IMR-90 (cell line): ENCODE measurements around the gene DDX19B. TPM values are rescaled to one million over a fixed set of nuclear protein-coding genes. Genes with fewer than 3 reads are reported as not detected.
"Not testable (repeated sequence)": the region's sequence is repeated elsewhere in the genome, so short reads cannot be mapped to it uniquely, and the experiment has no call there.

Experiments
- ATAC-seq: fragments of 200-7000 bp; cut with Tn5 transposase; 2 replicates; pipeline ENCODE4 v1.9.1; 2020; ENCODE audit warnings: low read depth, mild to moderate bottlenecking, moderate library complexity
- BruUV-seq: library from RNA; stranded (reverse); fragments of 400-500 nt; replicated peaks from 2 replicates; lab custom pipeline; 2021; lab: Mats Ljungman, UMichigan
- CTCF ChIA-PET: fragments of 300-600 bp; formaldehyde crosslinking; extraction: SDS; loops from one replicate; lab custom pipeline; 2021; ENCODE audit warnings: antibody characterized with exemption; lab: Yijun Ruan, JAX
- POLR2A ChIA-PET: fragments of 300-600 bp; sonication (Branson Sonifier 250); formaldehyde crosslinking; loops from one replicate; lab custom pipeline; 2022; ENCODE audit warnings: antibody characterized with exemption; ENCODE audit not compliant: unreplicated experiment; lab: Charles Lee
- DNase-seq: peaks from one replicate; pipeline ENCODE4 v3.0.0; 2013
- H2AFZ ChIP-seq: replicated peaks from 2 replicates; pipeline ENCODE3; 2013; ENCODE audit warnings: low read length, mild to moderate bottlenecking; ENCODE audit not compliant: poor library complexity
- H2AK5ac ChIP-seq: 2 replicates; pipeline ENCODE4 v1.6.1; 2013; ENCODE audit warnings: low read depth, low read length, inconsistent platforms
- H2AK9ac ChIP-seq: replicated peaks from 2 replicates; pipeline ENCODE3; 2013; ENCODE audit warnings: mild to moderate bottlenecking, low read depth, low read length, moderate library complexity; ENCODE audit not compliant: poor library complexity
- H2BK120ac ChIP-seq: 2 replicates; pipeline ENCODE4 v1.6.1; 2013; ENCODE audit warnings: low read depth, low read length, inconsistent platforms
- H2BK15ac ChIP-seq: 3 replicates; pipeline ENCODE4 v1.6.1; 2013; ENCODE audit warnings: low read depth, low read length, inconsistent platforms
- H2BK20ac ChIP-seq: 2 replicates; pipeline ENCODE4 v1.6.1; 2013; ENCODE audit warnings: low read depth, mild to moderate bottlenecking, inconsistent platforms, low read length, moderate library complexity
- H2BK5ac ChIP-seq: 2 replicates; pipeline ENCODE4 v1.6.1; 2013; ENCODE audit warnings: mild to moderate bottlenecking, low read depth, low read length, inconsistent platforms; ENCODE audit not compliant: poor library complexity, severe bottlenecking
- H3K14ac ChIP-seq: replicated peaks from 2 replicates; pipeline ENCODE4 v1.6.1; 2013; ENCODE audit warnings: low read depth, low read length, inconsistent platforms
- H3K18ac ChIP-seq: 2 replicates; pipeline ENCODE4 v1.6.1; 2013; ENCODE audit warnings: low read depth, low read length, control low read depth
- H3K23ac ChIP-seq: 2 replicates; pipeline ENCODE4 v1.6.1; 2013; ENCODE audit warnings: low read depth, low read length, inconsistent platforms
- H3K27ac ChIP-seq: 2 replicates; pipeline ENCODE4 v1.5.1; 2013; ENCODE audit warnings: mild to moderate bottlenecking, control low read depth, low read length; ENCODE audit not compliant: insufficient read depth
- H3K27me3 ChIP-seq: 2 replicates; pipeline ENCODE4 v1.6.1; 2013; ENCODE audit warnings: low read length; ENCODE audit not compliant: control insufficient read depth, insufficient read depth
- H3K36me3 ChIP-seq: 2 replicates; pipeline ENCODE4 v1.6.1; 2013; ENCODE audit warnings: low read length, mixed read lengths; ENCODE audit not compliant: control insufficient read depth, insufficient read depth
- H3K4ac ChIP-seq: 2 replicates; pipeline ENCODE4 v1.6.1; 2013; ENCODE audit warnings: low read depth, low read length, inconsistent platforms
- H3K4me1 ChIP-seq: 2 replicates; pipeline ENCODE4 v1.6.1; 2013; ENCODE audit warnings: low read length, mixed read lengths; ENCODE audit not compliant: control insufficient read depth, insufficient read depth
- H3K4me2 ChIP-seq: 2 replicates; pipeline ENCODE4 v1.6.1; 2013; ENCODE audit warnings: low read depth, mild to moderate bottlenecking, control low read depth, low read length, moderate library complexity
- H3K4me3 ChIP-seq: 2 replicates; pipeline ENCODE4 v1.5.1; 2013; ENCODE audit warnings: low read depth, mild to moderate bottlenecking, control low read depth, low read length, moderate library complexity; ENCODE audit not compliant: insufficient read depth
- H3K56ac ChIP-seq: 2 replicates; pipeline ENCODE4 v1.6.1; 2013; ENCODE audit warnings: low read length, inconsistent platforms; ENCODE audit not compliant: insufficient read depth; ENCODE audit errors: extremely low read depth
- H3K79me1 ChIP-seq, 2 experiments: 2 replicates each; pipeline ENCODE4 v1.6.1; 2013; ENCODE audit warnings: low read length in 2 of 2, inconsistent platforms in 1 of 2, low read depth in 1 of 2
- H3K9ac ChIP-seq: 2 replicates; pipeline ENCODE4 v1.6.1; 2013; ENCODE audit warnings: low read depth, low read length, control low read depth
- H3K9me1 ChIP-seq: 2 replicates; pipeline ENCODE4 v1.6.1; 2013; ENCODE audit warnings: low read length, inconsistent platforms; ENCODE audit not compliant: insufficient read depth
- H3K9me3 ChIP-seq: 2 replicates; pipeline ENCODE4 v1.6.1; 2013; ENCODE audit warnings: low read length; ENCODE audit not compliant: control insufficient read depth, insufficient read depth
- H4K20me1 ChIP-seq: 2 replicates; pipeline ENCODE4 v1.6.1; 2013; ENCODE audit warnings: low read length, inconsistent platforms; ENCODE audit not compliant: insufficient read depth
- H4K5ac ChIP-seq: 2 replicates; pipeline ENCODE4 v1.6.1; 2013; ENCODE audit warnings: mild to moderate bottlenecking, low read depth, low read length, control low read depth
- H4K8ac ChIP-seq, 2 experiments: 2 replicates each; pipeline ENCODE4 v1.6.1; 2013; ENCODE audit warnings: low read depth in 2 of 2, low read length in 2 of 2, control low read depth in 1 of 2, inconsistent platforms in 1 of 2
- H4K91ac ChIP-seq: 2 replicates; pipeline ENCODE4 v1.6.1; 2013; ENCODE audit warnings: low read depth, low read length, inconsistent platforms; ENCODE audit not compliant: insufficient read depth
- MXI1 ChIP-seq: IDR thresholded peaks from 2 replicates; pipeline ENCODE4 v1.6.1; 2012; ENCODE audit warnings: low read depth, mild to moderate bottlenecking, low read length, moderate library complexity, borderline replicate concordance
- RCOR1 ChIP-seq: IDR thresholded peaks from 2 replicates; pipeline ENCODE4 v1.6.1; 2012; ENCODE audit warnings: mild to moderate bottlenecking, low read length, improper control_type of control experiment; ENCODE audit not compliant: insufficient replicate concordance
- WGBS, 2 experiments: methylation state at CpG; one replicate each; pipeline versions ENCODE4 v1.1.5 to v1.1.7; 2013; ENCODE audit warnings: missing lambda C conversion rate in 2 of 2; ENCODE audit not compliant: insufficient read length in 1 of 2; ENCODE audit errors: extremely low coverage in 2 of 2; 5-methylcytosine and 5-hydroxymethylcytosine counted together
- dilution Hi-C: fragments of 300-500 bp; cut with HindIII; formaldehyde crosslinking; loops from one replicate; pipeline ENCODE4 v1.14.3; 2018; ENCODE audit warnings: low sequenced_read_pairs; ENCODE audit not compliant: unreplicated experiment
- in situ Hi-C: fragments of 300-500 bp; cut with MboI; formaldehyde crosslinking; loops from 3 replicates; pipeline ENCODE4 v1.14.3; 2019; ENCODE audit warnings: low sequenced_read_pairs, inconsistent platforms, mixed read lengths
- intact Hi-C: fragments of 100-400 bp; cut with micrococcal nuclease; formaldehyde crosslinking; loops from 2 replicates; pipeline ENCODE4 v1.10.0; 2022
- polyA plus RNA-seq, 3 experiments: library from polyadenylated mRNA; depleted of rRNA; stranded (reverse); fragments of >200 nt; gene quantifications; 2 replicates each; pipeline ENCODE4 v1.2.3, GENCODE V29; 2012; ENCODE audit warnings: low replicate concordance in 1 of 3
- total RNA-seq: library from RNA; depleted of rRNA; stranded (reverse); fragments of >200 nt; gene quantifications from 2 replicates; pipeline ENCODE4 v1.2.3, GENCODE V29; 2012

The DDX19B gene
- total and polyA plus RNA-seq, 2 of the 4 experiments (the other 2 are of a cell fraction), result 33.3 to 41.0 TPM

DNA sequence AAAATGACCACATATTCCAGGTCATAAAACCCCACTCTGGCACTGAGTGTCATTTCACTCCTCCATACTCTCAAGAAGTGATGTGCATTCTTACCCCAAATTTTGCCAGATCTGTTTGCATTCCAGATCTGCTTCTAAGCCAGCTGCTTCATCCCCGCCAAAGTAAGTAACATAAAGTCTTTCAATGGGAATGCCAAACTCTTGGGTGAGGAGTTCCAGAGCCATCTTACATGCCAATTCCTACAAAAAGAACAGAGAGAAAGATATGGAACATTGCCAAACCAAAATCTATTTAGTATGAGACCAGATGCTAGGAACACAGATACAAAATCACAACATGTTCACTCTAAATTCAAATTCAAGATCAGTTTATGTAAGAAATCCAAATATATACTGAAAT is 22.6 kb upstream of the DDX19B start:
- no TSS peak for BruUV-seq
- no peak overlapping the region for H2AK9ac ChIP-seq
- peaks cover 25 to 56% of the 10 kb centered on the region in 2 experiments for H3K79me1 ChIP-seq
- ChIA-PET POLR2A (no interaction called here), CTCF (no interaction called here)
- no peak overlapping the region for H3K23ac ChIP-seq
- no peak overlapping the region for H4K5ac ChIP-seq
- peaks cover 68% of the 10 kb centered on the region for H3K36me3 ChIP-seq
- WGBS, 2 experiments, result no CpG with 5 or more reads among the region's 1 CpG
- no peak overlapping the region for H2AK5ac ChIP-seq
- DNase-seq, result no peak
- ATAC-seq, result no peak
- intact Hi-C loops (no loop called here), dilution Hi-C loops (no loop called here), in situ Hi-C loops (no loop called here)
- H2BK120ac ChIP-seq, result no peak overlapping the region
- no peak overlapping the region for H3K4me2 ChIP-seq
- H3K56ac ChIP-seq, result no peak overlapping the region
- H3K9me3 ChIP-seq, result no peaks in the 10 kb centered on the region
- H2BK15ac ChIP-seq, result no peak overlapping the region
- H3K14ac ChIP-seq, result no peak overlapping the region
- peaks cover 37% of the 10 kb centered on the region for H4K20me1 ChIP-seq
- no peak overlapping the region for H3K27ac ChIP-seq
- TF ChIP-seq RCOR1, result no peak
- no peak for TF ChIP-seq MXI1
- no peak overlapping the region for H3K4ac ChIP-seq
- H2BK5ac ChIP-seq, result no peak overlapping the region
- no peaks in the 10 kb centered on the region for H3K27me3 ChIP-seq
- H3K18ac ChIP-seq, result no peak overlapping the region
- H2AFZ ChIP-seq, result no peak overlapping the region
- H2BK20ac ChIP-seq, result no peak overlapping the region
- H4K91ac ChIP-seq, result no peak overlapping the region
- no peaks in the 10 kb centered on the region; the same call in 1 of the 2 replicates for H3K9me1 ChIP-seq
- H3K4me3 ChIP-seq, result no peak overlapping the region
- H3K9ac ChIP-seq, result no peak overlapping the region
- no peaks in the 10 kb centered on the region for H3K4me1 ChIP-seq
- H4K8ac ChIP-seq, result no peak overlapping the region

DNA sequence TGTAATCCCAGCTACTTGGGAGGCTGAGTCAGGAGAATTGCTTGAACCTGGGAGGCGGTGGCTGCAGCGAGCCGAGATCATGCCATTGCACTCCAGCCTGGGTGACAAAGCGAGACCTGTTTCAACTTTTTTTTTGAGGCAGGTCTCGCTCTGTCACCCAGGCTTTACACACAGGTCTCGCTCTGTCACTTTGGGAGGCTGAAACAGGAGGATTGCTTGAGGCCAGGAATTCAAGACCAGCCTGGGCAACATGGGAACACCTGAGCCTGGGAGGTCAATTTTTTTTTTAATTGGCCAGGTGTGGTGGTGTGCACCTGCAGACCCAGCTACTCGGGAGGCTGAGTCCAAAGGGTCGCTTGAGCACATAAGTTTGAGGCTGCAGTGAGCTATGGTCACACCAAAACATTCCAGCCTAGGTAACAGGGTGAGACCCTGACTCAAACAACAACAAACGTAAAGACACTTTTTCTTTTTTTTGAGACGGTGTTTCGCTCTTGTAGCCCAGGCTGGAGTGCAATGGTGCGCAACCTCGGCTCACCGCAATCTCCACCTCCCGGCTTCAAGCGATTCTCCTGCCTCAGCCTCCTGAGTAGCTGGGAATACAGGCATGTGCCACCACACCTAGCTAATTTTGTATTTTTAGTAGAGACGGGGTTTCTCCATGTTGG is 11.5 kb upstream of the DDX19B start:
- H2AK9ac ChIP-seq, H2BK15ac ChIP-seq, H2AFZ ChIP-seq, POLR2A ChIA-PET, H2BK20ac ChIP-seq, BruUV-seq, H3K18ac ChIP-seq, ATAC-seq, H3K4me1 ChIP-seq, in situ Hi-C loops, H4K91ac ChIP-seq, H3K4me2 ChIP-seq, H3K4ac ChIP-seq, H4K8ac ChIP-seq, H3K9ac ChIP-seq, H3K9me3 ChIP-seq, H4K5ac ChIP-seq, H3K23ac ChIP-seq, H3K4me3 ChIP-seq, DNase-seq, H3K27ac ChIP-seq, H2BK120ac ChIP-seq, H3K56ac ChIP-seq, H2BK5ac ChIP-seq, dilution Hi-C loops, H2AK5ac ChIP-seq, intact Hi-C loops, H3K27me3 ChIP-seq, CTCF ChIA-PET: not testable (repeated sequence)
- WGBS, 2 experiments, result 100% methylated on average over 7 of the region's 17 CpGs; no CpG with 5 or more reads in 1 of the 2 experiments
- Histone ChIP-seq H3K9me1 (peaks cover 11% of the 10 kb centered on the region; the same call in 1 of the 2 replicates), H3K14ac (0 out of 2 replicates have a peak overlapping the region, but pooled peaks have one; percentile 57), H3K79me1 (peaks cover 15 to 55% of the 10 kb centered on the region in 2 experiments), H4K20me1 (peaks cover 41% of the 10 kb centered on the region), H3K36me3 (peaks cover 22% of the 10 kb centered on the region)
